ENCODE results near the gene TNFSF8. TPM values are rescaled to one million over a fixed set of nuclear protein-coding genes. Genes with fewer than 3 reads are reported as not detected.

Gene TNFSF8
- total and polyA plus RNA-seq, 11 donors: 0.25 to 4.9 (median 0.74) TPM; not detected in 1

DNA sequence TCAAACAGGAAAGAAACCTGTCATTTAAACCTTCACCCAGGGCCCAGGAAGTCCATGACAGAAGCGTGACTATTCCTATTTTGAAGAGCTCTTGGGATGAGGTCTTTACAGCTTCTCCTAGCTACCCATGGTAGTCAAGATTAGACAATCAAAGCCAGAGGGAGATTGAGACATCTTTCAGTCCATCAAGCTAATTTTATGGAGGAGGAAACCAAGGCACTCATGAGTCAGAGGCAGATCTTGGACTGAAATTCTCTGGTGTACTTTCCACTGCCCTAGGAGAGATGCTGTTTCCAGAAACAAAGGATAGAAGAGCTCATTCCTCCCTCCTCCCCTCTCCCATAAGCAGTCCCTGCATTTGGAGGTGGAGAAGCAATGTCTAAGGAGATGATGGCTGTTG, 9.2 kb downstream of the TNFSF8 start:
- Histone ChIP-seq H3K27ac (no peak overlapping the region), H3K4me1 (peaks cover 0 to 27% (median 0%) of the 10 kb centered on the region in 12 donors), H3K4me3 (no peak overlapping the region), H3K27me3 (peaks cover 0 to 21% (median 0%) of the 10 kb centered on the region in 9 donors), H3K9me3 (no peaks in the 10 kb centered on the region), H3K36me3 (no peaks in the 10 kb centered on the region)
- 78 to 93% (median 90%) methylated on average over 1 of the region's 1 CpG for WGBS, 4 donors
- no peak for DNase-seq
- ATAC-seq: no peak
- no peak for TF ChIP-seq POLR2A (IDR thresholded peaks at IDR 0.05)
- TF ChIP-seq, protein P1, sequence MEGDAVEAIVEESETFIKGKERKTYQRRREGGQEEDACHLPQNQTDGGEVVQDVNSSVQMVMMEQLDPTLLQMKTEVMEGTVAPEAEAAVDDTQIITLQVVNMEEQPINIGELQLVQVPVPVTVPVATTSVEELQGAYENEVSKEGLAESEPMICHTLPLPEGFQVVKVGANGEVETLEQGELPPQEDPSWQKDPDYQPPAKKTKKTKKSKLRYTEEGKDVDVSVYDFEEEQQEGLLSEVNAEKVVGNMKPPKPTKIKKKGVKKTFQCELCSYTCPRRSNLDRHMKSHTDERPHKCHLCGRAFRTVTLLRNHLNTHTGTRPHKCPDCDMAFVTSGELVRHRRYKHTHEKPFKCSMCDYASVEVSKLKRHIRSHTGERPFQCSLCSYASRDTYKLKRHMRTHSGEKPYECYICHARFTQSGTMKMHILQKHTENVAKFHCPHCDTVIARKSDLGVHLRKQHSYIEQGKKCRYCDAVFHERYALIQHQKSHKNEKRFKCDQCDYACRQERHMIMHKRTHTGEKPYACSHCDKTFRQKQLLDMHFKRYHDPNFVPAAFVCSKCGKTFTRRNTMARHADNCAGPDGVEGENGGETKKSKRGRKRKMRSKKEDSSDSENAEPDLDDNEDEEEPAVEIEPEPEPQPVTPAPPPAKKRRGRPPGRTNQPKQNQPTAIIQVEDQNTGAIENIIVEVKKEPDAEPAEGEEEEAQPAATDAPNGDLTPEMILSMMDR (IDR thresholded peaks at IDR 0.05): no peak
- intact Hi-C loops (cut with DNase I): loop anchor here in 1 of 10 donors (10.0 kb wide), 1 partner anchor 94 kb away; no protein-coding TSS in a partner anchor

DNA sequence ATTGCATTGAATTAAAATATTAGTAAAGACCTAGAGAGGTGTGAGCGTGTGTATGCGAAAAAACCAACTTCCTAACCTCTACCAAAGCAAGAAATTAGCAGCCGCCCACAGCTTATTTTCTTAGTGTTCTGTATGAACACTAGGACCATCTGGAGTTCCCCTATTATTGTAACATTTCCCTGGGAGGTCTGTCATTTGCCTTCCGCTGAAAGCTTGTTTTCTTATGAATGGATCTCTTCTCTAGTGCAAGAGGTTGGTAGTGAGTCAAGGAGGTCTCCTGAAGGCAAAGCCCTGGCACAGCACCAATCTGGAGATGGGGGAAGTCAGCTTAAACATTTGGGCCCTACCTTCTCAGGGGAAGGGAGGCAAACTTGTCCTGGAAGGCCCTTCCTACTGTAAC, 10.8 kb downstream of the TNFSF8 start:
- intact Hi-C loops (cut with DNase I): loop anchor here in 8 of 10 donors (10.0 kb wide), 5 partner anchors 85 to 515 kb away; no protein-coding TSS in a partner anchor

DNA sequence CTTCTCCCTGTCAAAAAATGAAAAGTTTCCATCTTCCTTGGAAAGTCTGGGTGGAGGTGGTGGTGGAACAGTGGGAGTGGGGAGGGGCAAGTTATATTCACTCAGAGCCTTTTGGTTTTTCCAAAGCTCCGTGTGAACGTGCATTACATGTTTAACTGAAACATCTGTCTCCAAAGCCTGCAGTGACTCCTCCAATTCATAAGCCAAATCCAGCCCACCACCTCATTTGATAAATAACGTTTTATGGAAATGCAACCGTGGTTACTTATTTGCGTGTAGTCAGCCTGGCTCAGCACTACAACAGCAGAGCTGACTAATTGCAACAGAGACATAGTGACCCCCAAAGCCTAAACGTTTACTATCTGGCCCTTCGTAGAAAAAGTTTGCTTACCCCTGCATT, 13.9 kb downstream of the TNFSF8 start:
- Histone ChIP-seq H3K27me3 (peaks cover 0 to 8% (median 0%) of the 10 kb centered on the region in 9 donors), H3K4me3 (no peak overlapping the region), H3K4me1 (peaks cover 0 to 8% (median 0%) of the 10 kb centered on the region in 12 donors), H3K36me3 (peaks cover 0 to 6% (median 0%) of the 10 kb centered on the region in 9 donors), H3K9me3 (no peaks in the 10 kb centered on the region), H3K27ac (no peak overlapping the region)
- ATAC-seq (no peak), DNase-seq (no peak)
- 72 to 79% (median 78%) methylated on average over 7 of the region's 7 CpGs for WGBS, 4 donors
- TF ChIP-seq POLR2A (IDR thresholded peaks at IDR 0.05): no peak
- TF ChIP-seq, protein P1 (IDR thresholded peaks at IDR 0.05): no peak
- intact Hi-C loops (cut with DNase I): loop anchor here in 8 of 10 donors (10.0 kb wide), 5 partner anchors 88 to 512 kb away; no protein-coding TSS in a partner anchor

More for the DNA sequence above, 10.8 kb downstream of the TNFSF8 start:
- H3K4me1 ChIP-seq: peaks cover 0 to 21% (median 0%) of the 10 kb centered on the region in 12 donors
- H3K27ac ChIP-seq: no peak overlapping the region
- WGBS, 4 donors: 86 to 87% (median 86%) methylated on average over 4 of the region's 4 CpGs
- H3K36me3 ChIP-seq: no peaks in the 10 kb centered on the region
- DNase-seq: no peak
- TF ChIP-seq POLR2A (IDR thresholded peaks at IDR 0.05): no peak
- TF ChIP-seq, protein P1 (IDR thresholded peaks at IDR 0.05): no peak
- no peak overlapping the region for H3K4me3 ChIP-seq
- ATAC-seq: no peak
- H3K9me3 ChIP-seq: no peaks in the 10 kb centered on the region
- H3K27me3 ChIP-seq: peaks cover 0 to 11% (median 0%) of the 10 kb centered on the region in 9 donors

DNA sequence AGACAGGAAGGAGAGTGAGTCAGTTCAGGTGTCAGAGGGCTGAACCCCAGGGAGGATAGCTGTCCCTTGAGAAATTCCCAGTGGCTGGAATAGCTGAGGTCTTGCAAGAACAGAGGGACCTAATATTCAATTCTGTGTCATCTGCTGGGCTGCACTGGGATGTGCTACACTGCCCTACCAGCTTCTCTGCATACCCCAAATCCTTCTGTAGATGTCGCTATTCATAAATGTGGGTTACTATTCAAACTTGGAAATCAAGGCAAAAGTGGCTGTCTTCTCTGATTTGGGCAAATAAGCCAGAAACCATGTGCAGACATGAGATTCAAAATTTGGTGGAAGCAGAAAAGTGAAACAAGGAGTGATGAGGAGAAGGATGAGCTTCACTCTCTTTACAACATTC, 16.3 kb downstream of the TNFSF8 start:
- Histone ChIP-seq H3K27ac (no peak overlapping the region), H3K4me3 (no peak overlapping the region), H3K4me1 (peaks cover 0 to 15% (median 0%) of the 10 kb centered on the region in 12 donors), H3K27me3 (peaks cover 0 to 8% (median 0%) of the 10 kb centered on the region in 9 donors), H3K36me3 (peaks cover 0 to 6% (median 0%) of the 10 kb centered on the region in 9 donors), H3K9me3 (no peaks in the 10 kb centered on the region)
- DNase-seq (no peak), ATAC-seq (no peak)
- intact Hi-C loops (cut with DNase I): loop anchor here in 9 of 10 donors (2.0 to 10.0 kb wide), 10 partner anchors 91 to 509 kb away; partner anchors contain the start of gene TEX48 (in 3 of the 9)
- TF ChIP-seq, protein P1 (IDR thresholded peaks at IDR 0.05): peak in 2 of 12 donors; percentile 11 to 13
- TF ChIP-seq POLR2A (IDR thresholded peaks at IDR 0.05): no peak
- WGBS, 4 donors: 58 to 76% (median 67%) methylated on average over 1 of the region's 1 CpG

All from heart left ventricle (tissue), 16 donors.